RWPE1 (cell line): ENCODE measurements around the gene UBL7.

Source experiments
- CTCF ChIA-PET: fragments of 350-600 bp; sonication (Branson Sonifier 250); formaldehyde crosslinking; extraction: SDS; loops from one replicate; lab custom pipeline; 2021; lab: Yijun Ruan, JAX
- POLR2A ChIA-PET: fragments of 400-600 bp; formaldehyde crosslinking; extraction: SDS; loops from one replicate; lab custom pipeline; 2020; ENCODE audit warnings: antibody characterized with exemption; ENCODE audit not compliant: low non-redundant PET; lab: Yijun Ruan, JAX
- DNase-seq: peaks from one replicate; pipeline ENCODE4 v3.0.0; 2012; ENCODE audit warnings: low spot score
- H3K27ac ChIP-seq: fragments of 450-650 bp; 2 replicates; pipeline ENCODE4 v1.5.1; 2017
- TF ChIP-seq, protein P1 (sequence below): fragments of 450-650 bp; conservative IDR thresholded peaks from 2 replicates; pipeline ENCODE4 v1.5.1; 2017; ENCODE audit warnings: low read depth, mild to moderate bottlenecking

UBL7 gene

DNA sequence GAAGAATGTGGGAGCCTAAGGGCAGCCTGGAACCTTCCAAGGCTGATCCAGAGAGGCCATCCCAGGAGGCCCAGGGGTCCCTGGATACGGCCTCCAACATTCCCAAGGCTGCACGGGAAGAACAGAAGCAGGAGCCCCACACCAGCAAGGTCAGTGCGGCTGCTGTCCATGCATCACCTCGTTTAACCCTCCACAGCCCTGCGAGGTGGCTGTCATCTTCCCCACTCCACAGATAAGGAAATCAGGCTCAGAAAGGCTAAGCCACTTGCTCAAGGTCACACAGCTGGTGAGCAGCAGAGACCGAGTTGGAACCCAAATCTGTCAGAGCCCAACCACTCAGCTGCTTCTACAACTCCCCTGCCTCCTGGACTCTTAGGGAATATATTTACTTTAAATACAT, 48.8 kb downstream of the UBL7 start:
- POLR2A ChIA-PET: no interaction called here
- TF ChIP-seq, protein P1, sequence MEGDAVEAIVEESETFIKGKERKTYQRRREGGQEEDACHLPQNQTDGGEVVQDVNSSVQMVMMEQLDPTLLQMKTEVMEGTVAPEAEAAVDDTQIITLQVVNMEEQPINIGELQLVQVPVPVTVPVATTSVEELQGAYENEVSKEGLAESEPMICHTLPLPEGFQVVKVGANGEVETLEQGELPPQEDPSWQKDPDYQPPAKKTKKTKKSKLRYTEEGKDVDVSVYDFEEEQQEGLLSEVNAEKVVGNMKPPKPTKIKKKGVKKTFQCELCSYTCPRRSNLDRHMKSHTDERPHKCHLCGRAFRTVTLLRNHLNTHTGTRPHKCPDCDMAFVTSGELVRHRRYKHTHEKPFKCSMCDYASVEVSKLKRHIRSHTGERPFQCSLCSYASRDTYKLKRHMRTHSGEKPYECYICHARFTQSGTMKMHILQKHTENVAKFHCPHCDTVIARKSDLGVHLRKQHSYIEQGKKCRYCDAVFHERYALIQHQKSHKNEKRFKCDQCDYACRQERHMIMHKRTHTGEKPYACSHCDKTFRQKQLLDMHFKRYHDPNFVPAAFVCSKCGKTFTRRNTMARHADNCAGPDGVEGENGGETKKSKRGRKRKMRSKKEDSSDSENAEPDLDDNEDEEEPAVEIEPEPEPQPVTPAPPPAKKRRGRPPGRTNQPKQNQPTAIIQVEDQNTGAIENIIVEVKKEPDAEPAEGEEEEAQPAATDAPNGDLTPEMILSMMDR: no peak
- no peak for DNase-seq
- CTCF ChIA-PET: interaction anchor here (1.2 kb wide), 1 partner anchor 27 kb away, joined by 6 read pairs; no protein-coding TSS in a partner anchor
- no peak overlapping the region; the same call in 1 of the 2 replicates for H3K27ac ChIP-seq

DNA sequence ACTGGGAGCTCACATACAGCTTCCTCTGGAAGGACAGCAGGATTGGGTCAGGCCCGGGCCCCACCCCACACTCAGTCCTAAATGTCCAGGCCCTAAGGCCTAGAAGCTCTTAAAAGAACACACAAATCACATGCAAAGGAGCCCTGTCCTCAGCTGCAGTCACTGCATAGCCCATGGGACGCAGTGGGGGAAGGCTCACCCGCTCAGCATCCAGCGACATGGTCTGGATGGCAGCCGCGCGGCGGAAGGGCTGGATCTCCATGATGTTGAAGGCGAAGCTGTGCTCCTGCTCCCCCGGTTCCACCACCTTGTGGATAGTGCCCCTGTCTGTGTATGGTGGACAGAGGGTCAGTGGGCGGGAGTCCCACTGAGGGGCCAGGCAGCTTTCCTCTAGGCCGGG, 49.3 kb downstream of the UBL7 start:
- DNase-seq: no peak
- ChIA-PET CTCF (interaction anchor here (1.2 kb wide), 1 partner anchor 27 kb away, joined by 6 read pairs; no protein-coding TSS in a partner anchor), POLR2A (no interaction called here)
- H3K27ac ChIP-seq: no peak overlapping the region; the same call in 1 of the 2 replicates
- TF ChIP-seq, protein P1: no peak

DNA sequence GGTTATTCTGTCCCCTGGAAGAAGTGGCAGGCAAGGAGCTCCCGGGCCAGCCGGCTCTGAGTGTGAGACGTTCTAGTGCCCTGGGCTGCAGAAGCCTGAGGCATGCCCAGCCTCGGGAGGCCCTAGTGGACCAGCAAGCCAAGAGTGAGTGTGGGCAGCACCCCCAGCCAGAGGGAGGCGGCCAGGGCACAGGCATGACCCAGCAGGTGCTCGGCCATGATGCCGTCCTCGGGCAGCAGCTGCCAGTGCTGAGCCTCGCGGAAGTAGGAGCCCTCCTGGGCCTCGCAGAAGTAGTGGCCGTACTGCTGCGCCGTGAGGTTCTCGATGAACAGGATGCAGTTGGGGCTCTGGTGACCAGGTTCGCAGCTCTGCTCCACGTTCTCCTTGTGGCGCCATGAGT, 50.5 kb downstream of the UBL7 start:
- no peak overlapping the region for H3K27ac ChIP-seq
- ChIA-PET CTCF (interaction anchor here (0.8 to 1.2 kb wide), 2 partner anchors 28 to 42 kb away, joined by 3 read pairs; no protein-coding TSS in a partner anchor), POLR2A (no interaction called here)
- DNase-seq: no peak
- TF ChIP-seq, protein P1: no peak

DNA sequence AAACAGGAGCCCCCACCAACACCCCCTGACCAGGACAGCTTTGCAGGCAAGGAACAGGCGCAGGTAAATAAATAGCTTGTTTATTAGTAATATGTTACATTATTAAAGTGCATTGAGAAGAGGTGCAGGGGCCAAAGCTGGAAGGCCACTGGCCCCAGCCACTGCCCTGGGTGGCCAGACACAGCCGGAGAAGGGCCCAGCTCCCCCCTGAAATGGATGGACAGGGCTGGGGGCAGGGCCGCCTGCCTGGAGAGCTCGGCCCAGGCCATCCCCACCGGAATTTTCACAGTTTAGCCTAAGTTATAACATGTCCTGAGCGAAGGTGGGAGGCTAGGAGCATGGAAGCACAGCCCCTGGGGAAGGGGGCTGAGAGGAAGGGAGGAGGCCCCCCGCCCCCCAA, 51.7 kb downstream of the UBL7 start:
- ChIA-PET CTCF (interaction anchor here (0.7 kb wide), 1 partner anchor 27 kb away, joined by 4 read pairs; no protein-coding TSS in a partner anchor), POLR2A (no interaction called here)
- no peak for DNase-seq
- TF ChIP-seq, protein P1: no peak
- no peak overlapping the region for H3K27ac ChIP-seq

DNA sequence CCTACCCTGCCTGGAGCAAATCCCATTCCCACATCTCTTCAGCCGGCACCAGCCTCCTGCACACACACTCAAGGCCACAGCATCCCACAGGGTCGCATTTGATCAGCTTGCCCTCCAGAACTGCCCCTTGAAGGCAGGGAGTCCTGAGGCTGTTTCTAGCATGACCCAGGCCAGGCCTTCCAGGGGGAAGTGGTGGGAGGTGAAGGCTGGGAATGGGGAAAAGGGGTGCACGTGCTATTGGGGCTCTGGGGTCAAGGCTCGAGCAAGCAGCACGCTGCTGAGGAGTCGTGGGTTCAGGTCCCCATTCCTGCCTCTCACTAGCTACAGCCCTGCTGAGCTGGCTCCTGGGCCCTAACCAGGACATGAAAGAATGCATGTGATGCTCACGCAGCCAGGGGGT, 52.1 kb downstream of the UBL7 start:
- TF ChIP-seq, protein P1: no peak
- CTCF ChIA-PET: interaction anchor here (0.7 kb wide), 1 partner anchor 26 kb away, joined by 4 read pairs; no protein-coding TSS in a partner anchor
- peak overlapping the region; percentile 70; the same call in 1 of the 2 replicates for H3K27ac ChIP-seq
- POLR2A ChIA-PET: no interaction called here
- DNase-seq: no peak

DNA sequence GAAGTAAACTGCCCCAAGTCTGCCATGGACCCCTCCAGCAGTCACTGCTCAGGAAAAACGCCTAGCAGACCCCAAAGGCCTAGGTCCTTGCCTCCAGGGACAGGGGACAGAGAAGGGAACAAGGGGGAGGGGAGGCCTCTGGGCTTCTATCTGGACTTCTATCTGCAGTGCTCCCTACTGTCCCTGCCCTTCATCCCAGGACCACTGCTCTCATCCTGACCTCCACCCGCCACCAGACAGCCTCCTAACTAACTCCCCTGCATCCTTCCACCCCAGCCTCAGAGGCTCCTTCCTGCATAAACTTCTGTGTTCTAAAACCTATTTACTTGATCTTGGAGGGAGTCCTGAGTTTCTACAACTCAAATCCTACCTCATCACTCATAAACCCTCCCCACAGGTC, 52.6 kb downstream of the UBL7 start:
- TF ChIP-seq, protein P1: no peak
- POLR2A ChIA-PET: no interaction called here
- CTCF ChIA-PET: no interaction called here
- peak overlapping the region; percentile 70; the same call in 1 of the 2 replicates for H3K27ac ChIP-seq
- no peak for DNase-seq
